Upper lobe of left lung (tissue), 6 donors: ENCODE data around the gene CRYAB. TPM values are rescaled to one million over a fixed set of nuclear protein-coding genes. Genes with fewer than 3 reads are reported as not detected.

Experiments used
- ATAC-seq, 2 donors: fragments of 200-7000 bp; cut with Tn5 transposase; one replicate each; pipeline ENCODE4 v1.9.1; 2022; ENCODE audit warnings: mild to moderate bottlenecking in 2 of 2, moderate library complexity in 2 of 2; ENCODE audit not compliant: low FRiP score in 2 of 2
- DNase-seq, 2 donors: peaks; one replicate each; pipeline ENCODE4 v3.0.0-alpha.2; 2019 to 2020
- H3K27ac ChIP-seq, 4 donors: fragments of 200-600 bp; sonication (generic); one replicate each; pipeline ENCODE4 v1.5.1; 2016 to 2019
- H3K27me3 ChIP-seq, 4 donors: fragments of 200-600 bp; sonication (generic); one replicate each; pipeline ENCODE4 v1.5.1; 2017 to 2019
- H3K36me3 ChIP-seq, 4 donors: fragments of 200-600 bp; sonication (generic); one replicate each; pipeline ENCODE4 v1.5.1; 2016 to 2019
- H3K4me1 ChIP-seq, 4 donors: fragments of 200-600 bp; sonication (generic); one replicate each; pipeline ENCODE4 v1.5.1; 2018 to 2019
- H3K4me3 ChIP-seq, 4 donors: fragments of 200-600 bp; sonication (generic); one replicate each; pipeline ENCODE4 v1.5.1; 2017 to 2019; ENCODE audit warnings: mild to moderate bottlenecking in 2 of 4, moderate library complexity in 1 of 4
- H3K9me3 ChIP-seq, 4 donors: fragments of 200-600 bp; sonication (generic); one replicate each; pipeline ENCODE4 v1.5.1; 2018 to 2019
- CTCF ChIP-seq, 6 experiments: fragments of 450-650 bp in 4 of 6; fragments of 200-600 bp in 2 of 6; sonication (generic) in 2 of 6; IDR thresholded peaks; one replicate each; pipeline ENCODE4 v1.5.1; 2016 to 2019; ENCODE audit warnings: antibody characterized with exemption in 6 of 6
- EP300 ChIP-seq, 4 donors: sonication (generic); formaldehyde crosslinking; IDR thresholded peaks; one replicate each; pipeline ENCODE4 v1.5.1; 2017; ENCODE audit warnings: antibody characterized with exemption in 4 of 4, control low read depth in 2 of 4
- POLR2A ChIP-seq, 4 donors: fragments of 450-650 bp; IDR thresholded peaks; one replicate each; pipeline ENCODE4 v1.5.1; 2016 to 2017; ENCODE audit warnings: antibody characterized with exemption in 4 of 4, mild to moderate bottlenecking in 2 of 4
- POLR2AphosphoS5 ChIP-seq, 2 donors: sonication (generic); formaldehyde crosslinking; IDR thresholded peaks; one replicate each; pipeline ENCODE4 v1.5.1; 2017; ENCODE audit warnings: antibody characterized with exemption in 2 of 2
- WGBS, 2 donors: methylation state at CpG; one replicate each; pipeline ENCODE4 v1.1.5; 2017 to 2018; 5-methylcytosine and 5-hydroxymethylcytosine counted together
- total RNA-seq, 6 donors: library from RNA; depleted of rRNA in 4 of 6; stranded (reverse); fragments of >200 nt in 4 of 6; gene quantifications; one replicate each; pipeline versions ENCODE4 v1.1.0 to v1.2.1, GENCODE V29; 2016 to 2021
- donor health status: DM: no; HTN: no; CAD: no; lungs with moderate emphysema.
- donor health status: DM: no; HTN: yes; CAD: no; lungs with severe emphysema.

CRYAB gene
- total RNA-seq, result 10 to 100 TPM; 21.0 to 79.7 (median 30.2) TPM

- DNase-seq (peak; percentile 64 to 75), ATAC-seq (peak; percentile 75 to 84)
- peak within 1 kb of the TSS; percentile 75 to 88 (median 85) for H3K27ac ChIP-seq
- H3K27me3 ChIP-seq, result peaks cover 0 to 4% (median 0%) of the 10 kb centered on the region in 4 donors
- no peaks in the 10 kb centered on the region for H3K9me3 ChIP-seq
- TF ChIP-seq CTCF (IDR thresholded peaks at IDR 0.05) (no peak), POLR2A (IDR thresholded peaks at IDR 0.05) (peak in 1 of 4 donors; percentile 13), POLR2AphosphoS5 (IDR thresholded peaks at IDR 0.05) (peak; percentile 47 to 64)
- 44 to 47% methylated on average over 15 to 17 of the region's 17 CpGs for WGBS, 2 donors
- H3K36me3 ChIP-seq, result no peaks in the 10 kb centered on the region
- peaks cover 0 to 14% (median 7%) of the 10 kb centered on the region in 4 donors for H3K4me1 ChIP-seq
- peak within 1 kb of the TSS; percentile 19 to 53 (median 46) for H3K4me3 ChIP-seq
These were observed at the start of gene CRYAB for GRCh38 chr11:111911563-111912401. TSS of gene CRYAB (minus strand) at chr11:111911770. CDS start at chr11:111911724, 46 bp downstream.

- no peaks in the 10 kb centered on the region for H3K4me1 ChIP-seq
- H3K27me3 ChIP-seq, result no peaks in the 10 kb centered on the region
- DNase-seq (no peak), ATAC-seq (peak in 1 of 2 donors; percentile 17)
- H3K36me3 ChIP-seq, result no peaks in the 10 kb centered on the region
- no peaks in the 10 kb centered on the region for H3K9me3 ChIP-seq
- H3K4me3 ChIP-seq, result no peak overlapping the region
- H3K27ac ChIP-seq, result no peak overlapping the region
- 82 to 84% methylated on average over 5 of the region's 5 CpGs for WGBS, 2 donors
- TF ChIP-seq POLR2A (IDR thresholded peaks at IDR 0.05), result no peak
- TF ChIP-seq EP300 (IDR thresholded peaks at IDR 0.05), result no peak
- TF ChIP-seq POLR2AphosphoS5 (IDR thresholded peaks at IDR 0.05), result no peak
- TF ChIP-seq CTCF (IDR thresholded peaks at IDR 0.05), result no peak
These were observed 49.3 kb upstream of the CRYAB start for GRCh38 chr11:111960916-111961315.

- Histone ChIP-seq H3K9me3 (no peaks in the 10 kb centered on the region), H3K4me3 (no peak overlapping the region), H3K27ac (no peak overlapping the region), H3K27me3 (no peaks in the 10 kb centered on the region), H3K4me1 (no peaks in the 10 kb centered on the region), H3K36me3 (no peaks in the 10 kb centered on the region)
- DNase-seq, result peak in 1 of 2 donors; percentile 63
- WGBS, 2 donors, result 96 to 97% methylated on average over 7 to 10 of the region's 12 CpGs
- no peak for ATAC-seq
- TF ChIP-seq EP300 (IDR thresholded peaks at IDR 0.05), result no peak
- no peak for TF ChIP-seq CTCF (IDR thresholded peaks at IDR 0.05)
- TF ChIP-seq POLR2A (IDR thresholded peaks at IDR 0.05), result no peak
- no peak for TF ChIP-seq POLR2AphosphoS5 (IDR thresholded peaks at IDR 0.05)
These were observed 46.3 kb upstream of the CRYAB start for GRCh38 chr11:111957663-111958444.

- Histone ChIP-seq H3K27ac (no peak overlapping the region), H3K4me1 (no peaks in the 10 kb centered on the region), H3K27me3 (no peaks in the 10 kb centered on the region), H3K9me3 (no peaks in the 10 kb centered on the region), H3K36me3 (no peaks in the 10 kb centered on the region), H3K4me3 (no peak overlapping the region)
- DNase-seq, result no peak
- no peak for ATAC-seq
- WGBS, 2 donors, result 92 to 93% methylated on average over 4 of the region's 4 CpGs
- TF ChIP-seq POLR2AphosphoS5 (IDR thresholded peaks at IDR 0.05) (no peak), POLR2A (IDR thresholded peaks at IDR 0.05) (no peak), CTCF (IDR thresholded peaks at IDR 0.05) (no peak), EP300 (IDR thresholded peaks at IDR 0.05) (no peak)
These were observed 42.6 kb upstream of the CRYAB start for GRCh38 chr11:111954154-111954553.
